RPMI7951 (cell line): ENCODE measurements around the gene RPS8. TPM values are rescaled to one million over a fixed set of nuclear protein-coding genes. Genes with fewer than 3 reads are reported as not detected.
"Not testable (repeated sequence)": the region's sequence is repeated elsewhere in the genome, so short reads cannot be mapped to it uniquely, and the experiment has no call there.

Experiments
- DNase-seq: peaks from one replicate; pipeline ENCODE4 v3.0.0-alpha.2; 2012; ENCODE audit warnings: low read depth
- total RNA-seq: library from RNA; depleted of rRNA; stranded (reverse); fragments of >200 nt; shearing (Covaris generic); gene quantifications from 2 replicates; pipeline ENCODE4 v1.2.3, GENCODE V29; 2014

Gene RPS8
- total RNA-seq, 1 experiment from 2014 or later = 2,373 TPM

- DNase-seq = no peak
Measured at GRCh38 chr1:44803062-44803311, 27.6 kb downstream of the RPS8 start.

- no peak for DNase-seq
Measured at GRCh38 chr1:44803312-44804095, 28.2 kb downstream of the RPS8 start.

GRCh38 chr1:44805311-44806024, 30.1 kb downstream of the RPS8 start:
- no peak for DNase-seq

- no peak for DNase-seq
Measured at GRCh38 chr1:44806025-44806703, 30.8 kb downstream of the RPS8 start.

GRCh38 chr1:44806704-44807363, 31.5 kb downstream of the RPS8 start, which contains the start of gene DYNLT4:
DYNLT4 (minus strand) TSS chr1:44807351; CDS start chr1:44806668, 683 bp downstream.
- DNase-seq = no peak

GRCh38 chr1:44807364-44808062, 32.2 kb downstream of the RPS8 start:
- DNase-seq = peak; percentile 100

- DNase-seq = peak; percentile 93
Measured at GRCh38 chr1:44808063-44808937, 33.0 kb downstream of the RPS8 start, which contains the start of gene BTBD19. BTBD19 (plus strand) TSS chr1:44808523; CDS start chr1:44808821, 298 bp downstream.

- peak; percentile 81 for DNase-seq
Measured at GRCh38 chr1:44808938-44809917, 33.9 kb downstream of the RPS8 start.

- DNase-seq = peak; percentile 73
Measured at GRCh38 chr1:44810101-44810761, 34.9 kb downstream of the RPS8 start.

- not testable (repeated sequence) for DNase-seq
Measured at GRCh38 chr1:44810762-44811105, 35.4 kb downstream of the RPS8 start.

- DNase-seq = no peak
Measured at GRCh38 chr1:44811234-44811633, 35.9 kb downstream of the RPS8 start.

- no peak for DNase-seq
Measured at GRCh38 chr1:44812822-44813543, 37.6 kb downstream of the RPS8 start.

GRCh38 chr1:44815926-44816325, 40.6 kb downstream of the RPS8 start:
- DNase-seq = not testable (repeated sequence)

GRCh38 chr1:44817307-44817706, 42.0 kb downstream of the RPS8 start:
- no peak for DNase-seq

- DNase-seq = no peak
Measured at GRCh38 chr1:44817771-44818495, 42.6 kb downstream of the RPS8 start.

- no peak for DNase-seq
Measured at GRCh38 chr1:44819196-44819607, 43.9 kb downstream of the RPS8 start.

- DNase-seq = peak; percentile 99
Measured at GRCh38 chr1:44819608-44820327, 44.4 kb downstream of the RPS8 start.
